NB4 (cell line): ENCODE data around the gene CCDC18.

Experiments
- DNase-seq: peaks from one replicate; pipeline ENCODE4 v3.0.0; 2010; ENCODE audit warnings: low read depth
- H3K4me3 ChIP-seq: one replicate; pipeline ENCODE4 v1.5.1; 2011; ENCODE audit warnings: mild to moderate bottlenecking, low read depth, low read length, moderate library complexity
- MAX ChIP-seq: IDR thresholded peaks from 2 replicates; pipeline ENCODE4 v1.6.1; 2011; ENCODE audit warnings: low read depth, low read length
- MYC ChIP-seq: IDR thresholded peaks from 2 replicates; pipeline ENCODE4 v1.6.1; 2011; ENCODE audit warnings: low read depth, low read length
- POLR2A ChIP-seq: IDR thresholded peaks from 2 replicates; pipeline ENCODE4 v1.6.1; 2011; ENCODE audit warnings: mild to moderate bottlenecking; ENCODE audit not compliant: insufficient read length; ENCODE audit errors: extremely low read depth
- TF ChIP-seq, protein P1 (sequence below): IDR thresholded peaks from one replicate; pipeline ENCODE4 v1.5.1; 2012; ENCODE audit warnings: low read depth, low read length

The CCDC18 gene

GRCh38 chr1:93140106-93140505, 40.4 kb upstream of the CCDC18 start:
- no peak for DNase-seq
- H3K4me3 ChIP-seq, result no peak overlapping the region
- TF ChIP-seq POLR2A (no peak), MAX (no peak), MYC (no peak)
- TF ChIP-seq, protein P1, sequence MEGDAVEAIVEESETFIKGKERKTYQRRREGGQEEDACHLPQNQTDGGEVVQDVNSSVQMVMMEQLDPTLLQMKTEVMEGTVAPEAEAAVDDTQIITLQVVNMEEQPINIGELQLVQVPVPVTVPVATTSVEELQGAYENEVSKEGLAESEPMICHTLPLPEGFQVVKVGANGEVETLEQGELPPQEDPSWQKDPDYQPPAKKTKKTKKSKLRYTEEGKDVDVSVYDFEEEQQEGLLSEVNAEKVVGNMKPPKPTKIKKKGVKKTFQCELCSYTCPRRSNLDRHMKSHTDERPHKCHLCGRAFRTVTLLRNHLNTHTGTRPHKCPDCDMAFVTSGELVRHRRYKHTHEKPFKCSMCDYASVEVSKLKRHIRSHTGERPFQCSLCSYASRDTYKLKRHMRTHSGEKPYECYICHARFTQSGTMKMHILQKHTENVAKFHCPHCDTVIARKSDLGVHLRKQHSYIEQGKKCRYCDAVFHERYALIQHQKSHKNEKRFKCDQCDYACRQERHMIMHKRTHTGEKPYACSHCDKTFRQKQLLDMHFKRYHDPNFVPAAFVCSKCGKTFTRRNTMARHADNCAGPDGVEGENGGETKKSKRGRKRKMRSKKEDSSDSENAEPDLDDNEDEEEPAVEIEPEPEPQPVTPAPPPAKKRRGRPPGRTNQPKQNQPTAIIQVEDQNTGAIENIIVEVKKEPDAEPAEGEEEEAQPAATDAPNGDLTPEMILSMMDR, result no peak

DNA sequence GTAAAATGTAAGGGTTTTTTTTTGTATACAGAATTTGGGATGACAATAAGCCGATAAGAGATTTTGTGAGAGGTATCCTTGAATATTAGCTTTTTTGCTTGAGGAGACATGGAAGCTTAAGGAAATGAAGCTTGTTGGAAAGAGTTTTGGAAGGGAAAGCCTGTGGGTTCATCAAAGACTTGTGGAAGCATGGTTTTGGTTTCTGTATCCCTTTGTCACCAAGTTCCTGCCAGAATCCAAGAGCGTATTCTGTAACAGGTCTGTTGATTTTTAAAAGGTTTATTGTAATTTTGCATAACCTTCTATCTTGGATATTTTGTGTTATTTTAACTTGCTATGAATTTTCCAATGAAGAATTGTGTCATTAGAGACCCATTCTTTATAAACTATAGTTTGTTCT, 38.4 kb upstream of the CCDC18 start:
- no peak for DNase-seq
- TF ChIP-seq POLR2A, result no peak
- no peak for TF ChIP-seq MAX
- TF ChIP-seq, protein P1, result no peak
- no peak for TF ChIP-seq MYC
- H3K4me3 ChIP-seq, result no peak overlapping the region

GRCh38 chr1:93143136-93143535, 37.4 kb upstream of the CCDC18 start:
- TF ChIP-seq, protein P1, result no peak
- no peak for TF ChIP-seq POLR2A
- TF ChIP-seq MYC, result no peak
- no peak for TF ChIP-seq MAX
- no peak overlapping the region for H3K4me3 ChIP-seq
- DNase-seq, result peak; percentile 14

DNA sequence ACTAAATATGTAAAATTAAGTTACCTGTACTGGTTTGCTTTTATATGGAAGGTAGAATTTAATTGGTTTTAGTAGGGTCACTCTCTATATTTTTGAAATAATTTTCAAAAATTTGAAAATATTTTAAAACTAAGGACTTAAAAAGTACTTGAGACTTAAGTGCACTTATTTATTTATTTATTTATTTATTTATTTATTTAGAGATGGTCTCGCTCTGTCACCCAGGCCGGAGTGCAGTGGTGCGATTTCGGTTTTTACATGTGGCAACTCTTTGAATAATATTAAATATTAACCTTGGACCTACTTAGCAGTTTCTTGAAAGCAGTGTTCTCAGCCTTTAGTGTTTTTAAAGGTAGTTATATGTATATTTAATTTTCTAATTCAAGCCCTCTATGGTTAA, 36.8 kb upstream of the CCDC18 start:
- H3K4me3 ChIP-seq, result no peak overlapping the region
- no peak for DNase-seq
- TF ChIP-seq POLR2A, result no peak
- TF ChIP-seq, protein P1, result no peak
- no peak for TF ChIP-seq MAX
- TF ChIP-seq MYC, result no peak

GRCh38 chr1:93148001-93148400, 32.5 kb upstream of the CCDC18 start:
- DNase-seq, result no peak
- no peak overlapping the region for H3K4me3 ChIP-seq
- no peak for TF ChIP-seq MYC
- TF ChIP-seq MAX, result no peak
- TF ChIP-seq POLR2A, result no peak
- TF ChIP-seq, protein P1, result no peak

DNA sequence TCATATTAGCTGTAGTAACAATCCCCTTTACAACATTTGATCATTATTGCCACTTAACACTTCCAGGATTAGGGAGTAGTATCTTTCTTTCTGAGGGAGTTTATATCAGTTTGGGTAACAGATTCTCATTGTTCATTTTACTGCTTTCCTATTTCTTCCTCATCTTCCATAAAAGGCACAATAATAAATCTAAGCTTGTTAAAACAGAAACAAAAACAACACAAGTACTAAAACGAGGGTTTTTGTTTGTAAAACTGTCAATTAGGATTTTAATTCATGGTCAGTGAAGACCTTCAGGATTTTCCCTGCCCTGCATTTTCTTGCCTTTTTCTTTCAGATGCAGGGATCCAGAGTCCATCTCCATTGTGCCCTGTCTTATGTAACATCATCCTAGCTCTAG, 29.8 kb upstream of the CCDC18 start:
- no peak overlapping the region for H3K4me3 ChIP-seq
- DNase-seq, result no peak
- TF ChIP-seq POLR2A (no peak), MYC (no peak), MAX (no peak)
- TF ChIP-seq, protein P1, result no peak
